ENCODE measurements around the gene MYL10. TPM values are rescaled to one million over a fixed set of nuclear protein-coding genes. Genes with fewer than 3 reads are reported as not detected.

Gene MYL10
- total RNA-seq, 4 donors from 2014 or later = not detected

GRCh38 chr7:101628522-101628921, 574 bp downstream of the MYL10 start:
- peaks cover 0 to 7% (median 0%) of the 10 kb centered on the region in 4 donors for H3K9me3 ChIP-seq
- H3K27me3 ChIP-seq = peaks cover 0 to 57% (median 7%) of the 10 kb centered on the region in 4 donors
- TF ChIP-seq POLR2A (IDR thresholded peaks at IDR 0.05; ENCODE audit: low read depth) (no peak), EP300 (IDR thresholded peaks at IDR 0.05) (no peak), CTCF (IDR thresholded peaks at IDR 0.05) (no peak), POLR2AphosphoS5 (IDR thresholded peaks at IDR 0.05) (no peak)
- no peak overlapping the region for H3K4me3 ChIP-seq
- 78% methylated on average over 1 of the region's 6 CpGs for WGBS
- peaks cover 0 to 7% (median 2%) of the 10 kb centered on the region in 4 donors for H3K4me1 ChIP-seq
- H3K36me3 ChIP-seq = no peaks in the 10 kb centered on the region
- intact Hi-C loops (cut with DNase I) = no loop called here
- no peak overlapping the region for H3K27ac ChIP-seq (replicated peaks in 1 of 4)
- no peak for DNase-seq (ENCODE audit: extremely low spot score)

GRCh38 chr7:101626758-101627157, 2.3 kb downstream of the MYL10 start:
- Histone ChIP-seq H3K27me3 (peaks cover 0 to 71% (median 7%) of the 10 kb centered on the region in 4 donors), H3K27ac (replicated peaks in 1 of 4) (no peak overlapping the region), H3K4me3 (no peak overlapping the region), H3K9me3 (no peaks in the 10 kb centered on the region), H3K4me1 (peaks cover 0 to 7% (median 2%) of the 10 kb centered on the region in 4 donors), H3K36me3 (no peaks in the 10 kb centered on the region)
- intact Hi-C loops (cut with DNase I) = no loop called here
- DNase-seq (ENCODE audit: extremely low spot score) = no peak
- 94% methylated on average over 9 of the region's 9 CpGs for whole genome bisulfite sequencing
- TF ChIP-seq POLR2A (IDR thresholded peaks at IDR 0.05; ENCODE audit: low read depth) (no peak), EP300 (IDR thresholded peaks at IDR 0.05) (no peak), POLR2AphosphoS5 (IDR thresholded peaks at IDR 0.05) (no peak), CTCF (IDR thresholded peaks at IDR 0.05) (no peak)

GRCh38 chr7:101626069-101626671, 2.9 kb downstream of the MYL10 start:
- TF ChIP-seq CTCF (IDR thresholded peaks at IDR 0.05) = no peak
- no peak for TF ChIP-seq POLR2A (IDR thresholded peaks at IDR 0.05; ENCODE audit: low read depth)
- no peak for TF ChIP-seq POLR2AphosphoS5 (IDR thresholded peaks at IDR 0.05)
- TF ChIP-seq EP300 (IDR thresholded peaks at IDR 0.05) = no peak
- Histone ChIP-seq H3K27me3 (peaks cover 0 to 75% (median 7%) of the 10 kb centered on the region in 4 donors), H3K4me3 (no peak overlapping the region), H3K27ac (replicated peaks in 1 of 4) (no peak overlapping the region), H3K4me1 (peaks cover 0 to 7% (median 0%) of the 10 kb centered on the region in 4 donors), H3K36me3 (no peaks in the 10 kb centered on the region), H3K9me3 (no peaks in the 10 kb centered on the region)
- no peak for DNase-seq (ENCODE audit: extremely low spot score)
- intact Hi-C loops (cut with DNase I) = no loop called here
- WGBS = 74% methylated on average over 13 of the region's 15 CpGs

GRCh38 chr7:101625031-101625791, 3.9 kb downstream of the MYL10 start:
- TF ChIP-seq EP300 (IDR thresholded peaks at IDR 0.05) (no peak), POLR2A (IDR thresholded peaks at IDR 0.05; ENCODE audit: low read depth) (no peak), CTCF (IDR thresholded peaks at IDR 0.05) (no peak), POLR2AphosphoS5 (IDR thresholded peaks at IDR 0.05) (no peak)
- WGBS = 11% methylated on average over 16 of the region's 18 CpGs
- Histone ChIP-seq H3K4me3 (no peak overlapping the region), H3K4me1 (peaks cover 0 to 7% (median 0%) of the 10 kb centered on the region in 4 donors), H3K9me3 (no peaks in the 10 kb centered on the region), H3K27ac (replicated peaks in 1 of 4) (no peak overlapping the region), H3K36me3 (no peaks in the 10 kb centered on the region), H3K27me3 (peaks cover 0 to 72% (median 7%) of the 10 kb centered on the region in 4 donors)
- no peak for DNase-seq (ENCODE audit: extremely low spot score)
- intact Hi-C loops (cut with DNase I) = no loop called here
